ENCODE results near the gene GBX1.

GBX1 gene

DNA sequence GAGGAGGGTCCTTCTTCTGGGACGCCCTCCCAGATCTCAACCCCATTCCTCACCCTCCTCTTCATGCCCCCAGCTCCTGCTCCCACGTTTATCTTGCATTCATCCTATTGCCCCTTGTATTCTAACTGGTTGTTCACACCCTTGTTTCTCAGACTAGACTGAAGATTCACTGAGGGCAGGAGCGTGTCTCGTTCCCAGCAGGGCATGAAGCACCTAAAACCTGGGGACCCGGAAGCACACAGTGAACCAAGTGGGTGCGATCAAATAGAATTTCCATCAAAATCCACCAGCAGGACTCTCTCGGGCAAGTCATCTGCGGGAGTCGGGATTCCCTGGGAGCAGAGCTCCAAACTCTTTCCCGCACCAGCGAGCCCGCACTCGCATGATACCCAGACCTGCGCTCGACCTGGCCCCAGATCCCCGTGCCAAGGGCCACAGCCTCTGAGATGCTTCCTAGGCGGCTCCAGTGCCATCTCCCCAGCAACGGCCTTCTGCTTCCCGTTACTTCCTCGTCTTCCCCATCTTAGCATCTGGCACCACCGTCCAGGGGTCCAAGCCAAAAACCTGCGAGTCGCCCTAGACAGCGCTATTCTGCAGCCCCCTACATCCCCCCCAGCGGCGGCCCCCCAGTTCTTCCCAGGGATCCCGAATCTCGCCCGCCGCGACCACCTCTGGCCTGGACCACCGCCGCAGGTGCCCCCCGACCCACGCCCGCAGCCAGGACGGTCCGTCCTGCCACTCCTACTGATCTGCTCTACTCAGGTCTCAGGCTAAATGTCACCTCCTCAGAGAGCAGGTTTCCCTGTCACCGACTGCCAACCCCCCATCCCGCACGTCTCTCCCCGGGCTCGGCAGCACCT is 6.1 kb upstream of the GBX1 start:
- DNase-seq (ENCODE audit: low spot score) (no peak), FAIRE-seq (no peak)

DNA sequence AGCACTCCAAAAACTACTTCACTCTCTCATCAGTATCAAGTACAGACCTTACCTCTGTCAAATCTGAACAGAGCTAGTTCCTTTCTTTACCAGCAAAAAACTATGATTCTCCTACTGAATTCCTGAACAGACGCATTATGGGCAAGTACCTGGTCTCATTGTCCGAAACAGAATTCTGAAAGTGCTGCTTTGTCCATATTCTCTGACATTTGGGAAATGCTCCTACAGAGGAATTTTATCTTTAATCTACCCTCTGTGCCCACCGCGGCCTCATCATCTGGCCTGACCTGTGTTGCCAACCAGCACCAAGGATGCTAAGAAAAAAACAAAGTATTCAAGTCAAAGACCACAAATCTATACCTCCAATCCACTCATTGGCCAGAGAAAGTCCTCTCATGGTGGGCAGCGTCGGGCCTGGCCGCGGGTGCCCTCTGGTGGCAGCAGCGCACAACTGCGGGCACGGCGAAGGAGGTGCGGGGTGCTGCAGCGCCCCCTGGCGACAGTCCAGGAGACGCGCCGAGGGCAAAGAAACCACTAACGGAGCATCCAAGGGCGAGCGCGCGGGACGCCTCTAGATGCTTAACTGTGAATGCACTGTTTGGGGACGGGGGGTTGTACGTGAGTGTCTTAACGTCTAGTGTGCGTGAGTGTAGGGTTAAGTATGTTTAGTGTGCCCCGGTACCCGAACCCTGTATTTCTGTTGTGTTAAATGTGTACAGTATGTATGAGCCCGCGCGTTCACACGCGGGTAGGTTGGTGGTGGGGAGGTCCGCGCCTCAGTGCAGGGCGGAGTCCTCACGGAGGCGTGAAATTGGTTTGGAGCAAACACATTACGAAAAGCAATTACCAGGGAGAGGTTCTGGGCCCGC is 5.0 kb upstream of the GBX1 start:
- FAIRE-seq: no peak
- DNase-seq (ENCODE audit: low spot score): peak; percentile 58

GRCh38 chr7:151168787-151169162 is 1.3 kb upstream of the GBX1 start:
- DNase-seq (ENCODE audit: low spot score) (no peak), FAIRE-seq (no peak)

DNA sequence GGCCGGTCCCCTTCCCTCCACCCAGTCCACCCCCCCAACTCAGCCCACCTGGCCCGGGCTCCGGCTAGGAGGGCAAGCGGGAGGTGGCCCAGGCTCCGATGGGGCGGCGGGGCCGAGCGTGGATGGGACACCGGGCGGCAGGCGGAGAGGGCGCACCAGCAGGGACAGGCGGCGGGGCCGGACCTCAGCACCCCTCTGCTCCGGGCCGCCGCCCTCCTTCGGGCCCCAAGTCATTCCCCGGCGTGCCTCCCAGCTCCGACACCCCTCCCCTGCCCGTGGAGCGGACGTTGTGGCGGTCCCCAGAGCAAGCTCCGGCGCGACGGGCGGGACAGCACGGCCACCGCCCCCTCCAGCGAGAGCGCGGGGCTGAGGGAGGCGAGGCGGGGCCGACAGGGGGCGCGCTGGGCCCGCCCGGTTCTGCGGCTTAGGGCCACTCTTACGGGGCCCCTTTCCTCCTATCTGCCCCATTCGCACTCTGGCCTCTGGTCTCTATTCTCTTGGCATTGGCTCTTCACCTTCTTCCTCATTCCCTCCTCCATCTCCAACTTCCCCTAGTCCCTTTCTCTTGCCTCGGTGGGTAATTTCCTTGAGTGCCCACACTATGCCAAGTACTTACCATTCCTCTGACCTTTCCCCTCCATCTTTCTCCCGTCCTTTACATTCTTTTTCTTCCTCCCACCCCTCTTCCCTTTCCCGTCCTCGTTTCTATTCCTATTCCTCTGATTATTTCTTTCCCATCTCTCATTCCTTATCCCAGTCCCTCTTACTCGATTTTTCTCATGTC is 701 bp upstream of the GBX1 start:
- DNase-seq (ENCODE audit: low spot score) (peak; percentile 46), FAIRE-seq (no peak)

- FAIRE-seq: no peak
- DNase-seq (ENCODE audit: low spot score): no peak
Measured at GRCh38 chr7:151166629-151167196, 781 bp downstream of the GBX1 start.

GRCh38 chr7:151161757-151162156 is 5.7 kb downstream of the GBX1 start:
- DNase-seq (ENCODE audit: low spot score) (no peak), FAIRE-seq (no peak)

DNA sequence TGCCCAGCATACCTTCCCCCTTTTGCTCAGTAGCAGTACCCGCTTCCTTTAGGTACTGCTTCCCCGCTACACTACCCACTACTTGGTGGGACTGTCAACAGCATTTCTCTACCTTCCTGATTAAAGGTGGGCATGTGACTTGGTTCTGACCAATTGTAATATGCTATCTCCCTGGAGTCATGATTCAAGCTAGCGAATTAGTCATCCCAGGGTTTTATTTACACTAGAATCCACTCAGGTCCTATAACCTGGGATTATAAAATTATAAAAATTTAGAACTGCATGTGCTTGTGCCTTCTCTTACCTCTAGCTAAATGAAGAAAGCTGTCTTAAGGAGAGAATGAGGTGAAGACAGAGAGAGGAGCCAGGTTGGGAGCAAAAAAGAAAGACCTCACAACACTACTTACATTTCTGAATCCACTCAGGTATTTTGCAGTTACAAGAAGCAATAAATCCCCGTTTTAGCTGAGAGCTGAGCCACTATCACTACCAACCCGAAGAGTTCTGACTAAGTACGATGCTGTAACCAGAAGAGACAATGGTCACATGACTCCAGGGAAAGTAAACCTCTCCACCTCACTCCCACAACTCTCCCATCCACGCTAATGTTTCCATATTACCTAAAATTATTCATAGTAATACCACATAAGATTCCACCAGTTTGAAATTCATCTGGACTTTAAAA is 9.7 kb downstream of the GBX1 start:
- FAIRE-seq: no peak
- DNase-seq (ENCODE audit: low spot score): no peak

DNA sequence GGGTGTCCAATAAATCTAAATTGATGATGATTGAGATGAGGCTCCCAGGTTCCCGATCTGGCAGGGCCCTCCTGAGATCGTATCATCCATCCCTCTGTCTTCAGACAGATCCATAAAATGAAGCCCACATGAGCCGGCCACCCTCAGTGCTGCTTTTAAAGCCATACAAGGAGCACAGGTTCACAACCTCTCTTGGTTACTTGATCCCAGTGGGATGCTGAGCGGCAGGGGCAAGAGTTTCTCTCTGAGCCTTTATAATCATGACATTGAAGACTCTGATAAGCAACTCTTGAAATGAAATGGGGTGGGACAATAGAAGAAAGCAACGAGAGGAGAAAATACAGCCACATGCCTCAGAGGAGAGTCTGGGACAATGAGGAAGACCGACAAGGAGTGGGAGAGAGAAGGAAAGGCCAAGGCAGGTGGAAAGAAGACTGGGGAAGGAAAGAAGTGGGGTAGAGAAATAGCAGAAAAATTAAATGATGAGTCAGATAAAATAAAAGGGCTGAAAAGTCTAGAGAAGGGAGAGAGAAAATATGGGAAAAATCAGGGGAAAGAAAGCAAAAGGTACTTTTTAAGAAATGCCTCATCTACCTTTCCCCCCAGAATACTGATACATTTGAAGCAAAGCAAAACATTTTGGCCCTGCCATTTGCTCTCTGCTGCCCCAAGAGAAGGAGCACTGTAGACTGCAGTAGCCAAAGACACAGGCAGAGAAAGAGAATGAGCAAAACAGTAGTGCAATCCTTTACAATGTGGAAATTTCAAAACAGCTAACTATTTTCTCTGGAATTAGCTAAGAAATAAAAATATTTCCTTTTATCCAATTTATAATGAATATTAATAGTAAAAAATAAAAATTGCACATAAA is 14.6 kb downstream of the GBX1 start:
- DNase-seq (ENCODE audit: low spot score) (no peak), FAIRE-seq (no peak)

DNA sequence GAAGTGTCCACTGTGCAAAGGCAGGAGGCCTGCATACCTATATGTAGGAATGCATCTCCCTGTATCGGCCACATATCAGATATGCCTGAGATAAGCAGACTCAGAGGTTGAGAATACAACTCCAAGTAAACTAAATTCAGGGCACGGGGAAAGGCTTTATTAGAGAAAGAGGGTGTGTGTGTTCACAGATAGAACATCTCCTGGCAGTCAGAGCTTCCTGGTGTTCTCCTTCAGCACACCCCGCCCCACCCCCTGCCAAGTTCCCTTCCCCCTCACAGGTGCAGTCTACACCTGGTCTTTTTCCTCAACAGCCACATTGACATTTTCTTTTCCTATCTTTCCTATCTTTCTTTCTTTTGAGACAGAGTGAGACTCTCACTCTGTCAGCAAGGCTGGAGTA is 17.1 kb downstream of the GBX1 start:
- DNase-seq (ENCODE audit: low spot score): no peak
- FAIRE-seq: no peak

DNA sequence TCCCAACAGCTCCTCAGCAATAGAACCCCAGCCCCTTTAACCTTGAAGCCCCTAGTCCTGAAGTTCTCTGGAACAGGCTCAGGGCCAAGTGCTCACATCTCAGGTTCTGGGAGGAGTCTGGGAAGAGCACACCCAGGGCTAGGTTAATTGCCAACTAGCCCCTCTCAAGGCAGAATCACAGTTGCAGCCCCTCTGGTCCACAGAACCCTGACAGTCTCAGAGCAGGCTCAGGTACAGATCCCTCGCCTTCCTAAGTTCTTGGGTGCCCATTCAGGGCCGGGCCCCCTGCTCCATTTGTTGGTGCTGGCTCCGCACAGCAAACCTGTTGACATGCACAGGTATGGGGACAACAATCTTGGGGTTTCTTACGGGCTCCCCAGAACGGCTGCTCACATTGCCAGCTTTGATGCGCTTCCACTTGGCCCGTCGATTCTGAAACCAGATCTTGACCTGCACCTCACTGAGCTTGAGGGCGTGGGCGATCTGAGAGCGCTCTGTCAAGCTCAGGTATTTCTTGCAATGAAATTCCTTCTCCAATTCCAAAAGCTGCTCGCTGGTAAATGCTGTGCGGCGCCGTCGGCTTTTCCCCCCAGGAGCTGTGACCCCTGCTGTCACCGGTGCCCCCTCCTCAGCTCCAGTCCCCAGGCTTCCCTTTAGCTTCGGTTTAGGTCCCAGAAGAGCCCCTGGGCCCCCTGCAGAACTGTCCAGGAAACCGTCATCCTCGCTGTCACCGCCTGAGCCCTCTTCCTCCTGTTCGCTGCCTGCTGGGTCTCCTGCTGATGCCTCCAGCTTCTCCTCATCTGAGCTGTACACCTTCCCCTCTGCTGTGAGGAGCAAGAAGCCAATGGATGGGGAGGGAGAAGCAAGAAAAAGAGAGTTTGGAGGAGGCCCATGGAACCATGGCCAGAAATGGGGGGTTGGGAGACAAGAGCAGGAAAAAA is 18.9 kb downstream of the GBX1 start:
- FAIRE-seq (no peak), DNase-seq (ENCODE audit: low spot score) (no peak)

DNA sequence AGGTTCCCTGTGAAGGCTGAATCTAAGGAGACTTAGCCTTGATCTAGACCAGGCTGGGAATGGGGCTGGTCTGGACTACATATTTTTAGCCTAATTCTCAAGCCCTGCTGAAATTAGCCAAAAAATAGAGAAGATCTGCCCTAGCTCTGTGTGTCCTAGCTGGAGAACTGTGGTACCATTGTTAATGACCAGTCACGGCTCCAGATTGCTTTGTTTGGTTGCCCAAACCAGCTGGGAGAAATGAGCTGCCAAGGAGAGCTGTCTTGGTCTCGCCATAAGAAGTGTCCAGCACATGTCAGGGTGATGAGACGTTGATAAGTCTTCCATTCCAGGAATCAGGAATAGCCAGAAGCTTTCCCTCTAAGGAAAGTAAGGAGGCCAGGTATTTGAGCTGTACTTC is 20.7 kb downstream of the GBX1 start:
- DNase-seq (ENCODE audit: low spot score) (no peak), FAIRE-seq (no peak)

DNA sequence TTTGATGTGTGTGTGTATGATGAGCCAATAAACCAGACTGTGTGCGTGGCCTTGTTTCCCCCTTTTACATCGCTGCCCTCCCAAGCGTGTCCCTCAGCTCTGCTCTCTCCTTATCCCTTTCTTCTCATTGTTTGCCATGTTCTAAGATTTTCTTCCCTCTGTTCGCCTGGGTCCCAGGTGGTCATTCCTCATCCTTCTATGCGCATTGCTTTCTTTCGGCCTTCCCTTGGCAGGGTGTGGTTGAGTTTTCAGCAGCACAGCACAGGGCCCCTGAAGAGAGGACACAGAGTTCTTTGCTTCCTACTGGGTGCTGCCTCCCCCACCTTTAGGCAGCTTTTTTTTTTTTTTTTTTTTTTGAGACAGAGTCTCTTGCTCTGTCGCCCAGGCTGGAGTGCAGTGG is 23.1 kb downstream of the GBX1 start:
- DNase-seq (ENCODE audit: low spot score) (no peak), FAIRE-seq (no peak)

GRCh38 chr7:151143261-151144015 is 24.1 kb downstream of the GBX1 start:
- no peak for FAIRE-seq
- no peak for DNase-seq (ENCODE audit: low spot score)

- no peak for FAIRE-seq
- no peak for DNase-seq (ENCODE audit: low spot score)
Measured at GRCh38 chr7:151142686-151143040, 24.8 kb downstream of the GBX1 start.

- FAIRE-seq: no peak
- DNase-seq (ENCODE audit: low spot score): no peak
Measured at GRCh38 chr7:151141855-151142685, 25.4 kb downstream of the GBX1 start.

- DNase-seq (ENCODE audit: low spot score) (no peak), FAIRE-seq (no peak)
Measured at GRCh38 chr7:151141311-151141854, 26.1 kb downstream of the GBX1 start.

DNA sequence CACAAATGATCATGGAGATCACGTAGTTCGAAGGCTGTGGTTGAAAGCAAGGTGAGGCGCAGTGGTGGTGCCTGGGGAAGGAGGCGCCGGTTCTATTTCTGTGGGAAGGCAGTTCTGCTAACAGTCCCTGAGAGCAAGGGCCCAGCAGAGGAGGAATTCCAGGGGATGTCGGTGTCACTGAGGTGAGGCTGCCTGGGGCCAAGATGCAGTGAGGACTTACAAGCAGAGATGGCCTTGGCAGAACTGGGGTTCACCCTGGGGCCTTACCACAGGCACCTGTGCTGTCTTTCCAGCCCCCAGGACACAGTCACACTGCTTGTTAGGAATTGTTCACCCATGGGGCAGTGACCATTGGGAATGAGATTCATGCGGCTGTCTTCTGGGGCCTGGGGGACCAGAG is 26.7 kb downstream of the GBX1 start:
- FAIRE-seq (no peak), DNase-seq (ENCODE audit: low spot score) (no peak)
